Measurements from ENCODE around the gene JADE2. TPM values are rescaled to one million over a fixed set of nuclear protein-coding genes. Genes with fewer than 3 reads are reported as not detected.

The JADE2 gene
- 26.6 and 32.4 TPM in 2 replicates for total RNA-seq
- long read RNA-seq, partial matches to known transcripts, result 1 of 8 reads
- long read RNA-seq, other reads (novel, unspliced or antisense), result 7 of 8 reads

DNA sequence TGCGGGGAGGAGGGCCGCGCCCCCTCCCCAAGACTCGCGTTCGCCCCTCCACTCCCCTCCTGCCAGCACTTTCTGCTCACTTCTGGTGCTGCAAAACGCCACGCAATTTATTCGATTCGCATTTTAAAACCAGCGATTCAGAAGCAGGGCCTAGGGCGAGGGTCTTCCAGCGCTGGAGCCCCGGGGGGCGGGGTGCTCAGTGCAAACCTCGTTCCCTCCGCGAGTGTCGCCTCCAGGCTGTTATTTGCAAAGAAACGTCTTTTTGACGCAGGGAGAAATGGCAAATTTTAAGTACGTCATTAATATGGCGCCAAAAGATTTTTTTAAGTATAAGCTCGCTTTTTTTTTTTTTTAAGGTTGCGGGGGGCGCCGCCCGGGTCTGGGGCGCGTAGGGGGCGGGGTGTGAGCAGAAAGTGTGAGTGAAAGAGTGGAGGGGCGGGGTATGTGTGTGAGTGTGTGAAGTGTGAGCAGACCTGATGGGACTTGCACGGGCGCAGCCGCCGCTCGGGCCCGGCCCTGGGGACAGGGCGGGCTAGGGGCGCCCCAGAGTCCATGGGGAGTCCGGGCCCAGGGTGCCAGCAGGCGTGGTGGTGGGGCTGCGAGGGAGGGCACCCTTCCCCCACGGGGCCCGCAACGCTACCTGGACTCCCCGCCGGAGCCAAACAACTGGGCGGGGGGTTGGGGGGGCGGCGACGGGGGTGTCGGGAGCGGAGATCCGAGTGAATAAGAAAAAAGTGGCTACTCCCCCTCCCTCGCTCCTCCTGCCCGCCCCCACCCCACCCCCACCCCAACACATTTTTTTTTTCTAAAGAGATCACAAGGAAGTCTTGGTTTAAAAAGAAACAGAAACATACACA, at the start of gene JADE2:
Gene JADE2 (plus strand): TSS at position 845 of the 857 bp plus-strand sequence. CDS start 10,188 bp downstream, outside the sequence.
- TF ChIP-seq, protein P1, sequence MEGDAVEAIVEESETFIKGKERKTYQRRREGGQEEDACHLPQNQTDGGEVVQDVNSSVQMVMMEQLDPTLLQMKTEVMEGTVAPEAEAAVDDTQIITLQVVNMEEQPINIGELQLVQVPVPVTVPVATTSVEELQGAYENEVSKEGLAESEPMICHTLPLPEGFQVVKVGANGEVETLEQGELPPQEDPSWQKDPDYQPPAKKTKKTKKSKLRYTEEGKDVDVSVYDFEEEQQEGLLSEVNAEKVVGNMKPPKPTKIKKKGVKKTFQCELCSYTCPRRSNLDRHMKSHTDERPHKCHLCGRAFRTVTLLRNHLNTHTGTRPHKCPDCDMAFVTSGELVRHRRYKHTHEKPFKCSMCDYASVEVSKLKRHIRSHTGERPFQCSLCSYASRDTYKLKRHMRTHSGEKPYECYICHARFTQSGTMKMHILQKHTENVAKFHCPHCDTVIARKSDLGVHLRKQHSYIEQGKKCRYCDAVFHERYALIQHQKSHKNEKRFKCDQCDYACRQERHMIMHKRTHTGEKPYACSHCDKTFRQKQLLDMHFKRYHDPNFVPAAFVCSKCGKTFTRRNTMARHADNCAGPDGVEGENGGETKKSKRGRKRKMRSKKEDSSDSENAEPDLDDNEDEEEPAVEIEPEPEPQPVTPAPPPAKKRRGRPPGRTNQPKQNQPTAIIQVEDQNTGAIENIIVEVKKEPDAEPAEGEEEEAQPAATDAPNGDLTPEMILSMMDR (IDR thresholded peaks at IDR 0.05), result no peak
- H3K4me3 Mint-ChIP-seq (ENCODE audit: unreplicated experiment), result peak within 1 kb of the TSS; percentile 90
- H3K27me3 Mint-ChIP-seq (ENCODE audit: unreplicated experiment), result peaks cover 22% of the 10 kb centered on the region
- peaks cover 22% of the 10 kb centered on the region for H3K4me1 Mint-ChIP-seq (ENCODE audit: unreplicated experiment)
- no peak for DNase-seq (ENCODE audit: extremely low spot score, unreplicated experiment)
- H3K9me3 Mint-ChIP-seq (ENCODE audit: unreplicated experiment), result no peaks in the 10 kb centered on the region
- H3K27ac Mint-ChIP-seq (ENCODE audit: unreplicated experiment), result peak within 1 kb of the TSS; percentile 88
- no peaks in the 10 kb centered on the region for H3K36me3 Mint-ChIP-seq (ENCODE audit: unreplicated experiment)

DNA sequence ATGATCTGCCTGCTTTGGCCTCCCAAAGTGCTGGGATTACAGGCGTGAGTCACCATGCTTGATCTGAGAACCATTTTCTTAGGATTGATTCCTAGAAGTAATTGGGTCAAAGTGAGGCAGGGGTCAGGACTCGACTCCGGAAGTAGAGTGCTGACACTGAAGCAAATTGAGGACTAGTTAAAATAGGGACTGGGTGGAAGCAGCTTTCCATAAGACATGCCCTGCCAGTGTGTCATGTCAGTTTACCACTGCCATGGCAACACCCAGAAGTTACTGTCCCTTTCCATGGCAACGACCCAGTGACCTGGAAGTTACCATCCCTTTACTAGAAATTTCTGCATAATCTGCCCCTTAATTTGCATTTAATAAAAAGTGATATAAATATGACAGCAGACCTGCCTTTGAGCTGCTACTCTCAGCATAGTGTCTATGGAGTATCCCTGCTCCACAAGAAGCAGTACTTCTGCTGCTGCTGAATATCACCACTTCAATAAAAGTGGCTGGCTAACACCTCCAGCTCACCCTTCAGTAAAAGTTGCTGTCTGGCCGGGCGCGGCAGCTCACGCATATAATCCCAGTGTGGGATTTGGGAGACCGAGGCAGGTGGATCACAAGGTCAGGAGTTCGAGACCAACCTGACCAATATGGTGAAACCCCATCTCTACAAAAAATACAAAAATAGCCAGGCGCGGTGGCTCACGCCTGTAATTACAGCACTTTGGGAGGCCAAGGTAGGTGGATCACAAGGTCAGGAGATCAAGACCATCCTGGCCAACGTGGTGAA, 47.8 kb upstream of the JADE2 start:
- Mint-ChIP-seq H3K4me1 (ENCODE audit: unreplicated experiment) (no peaks in the 10 kb centered on the region), H3K4me3 (ENCODE audit: unreplicated experiment) (no peak overlapping the region), H3K9me3 (ENCODE audit: unreplicated experiment) (peaks cover 6% of the 10 kb centered on the region), H3K27ac (ENCODE audit: unreplicated experiment) (no peak overlapping the region), H3K36me3 (ENCODE audit: unreplicated experiment) (no peaks in the 10 kb centered on the region), H3K27me3 (ENCODE audit: unreplicated experiment) (peaks cover 11% of the 10 kb centered on the region)
- TF ChIP-seq, protein P1 (IDR thresholded peaks at IDR 0.05), result no peak
- no peak for DNase-seq (ENCODE audit: extremely low spot score, unreplicated experiment)

DNA sequence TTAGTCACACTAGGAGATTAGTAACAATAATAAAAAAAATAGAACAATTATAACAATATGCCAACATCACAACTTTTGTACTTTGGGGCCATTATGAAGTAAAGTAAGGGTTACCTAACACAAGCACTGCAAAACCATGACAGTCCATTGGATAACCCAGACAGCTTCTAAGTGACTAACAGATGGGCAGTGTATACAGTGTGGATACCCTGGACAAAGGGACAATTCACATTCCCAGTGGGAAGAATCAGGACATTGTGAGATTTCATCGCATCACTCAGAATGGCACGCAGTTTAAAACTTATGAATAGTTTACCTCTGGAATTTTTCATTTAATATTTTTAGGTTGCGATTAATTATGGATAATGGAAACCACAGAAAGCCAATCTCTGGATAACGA, 45.6 kb upstream of the JADE2 start:
- Mint-ChIP-seq H3K4me1 (ENCODE audit: unreplicated experiment) (no peaks in the 10 kb centered on the region), H3K9me3 (ENCODE audit: unreplicated experiment) (no peaks in the 10 kb centered on the region), H3K4me3 (ENCODE audit: unreplicated experiment) (no peak overlapping the region), H3K36me3 (ENCODE audit: unreplicated experiment) (no peaks in the 10 kb centered on the region), H3K27ac (ENCODE audit: unreplicated experiment) (no peak overlapping the region), H3K27me3 (ENCODE audit: unreplicated experiment) (peaks cover 7% of the 10 kb centered on the region)
- DNase-seq (ENCODE audit: extremely low spot score, unreplicated experiment), result no peak
- TF ChIP-seq, protein P1 (IDR thresholded peaks at IDR 0.05), result no peak

DNA sequence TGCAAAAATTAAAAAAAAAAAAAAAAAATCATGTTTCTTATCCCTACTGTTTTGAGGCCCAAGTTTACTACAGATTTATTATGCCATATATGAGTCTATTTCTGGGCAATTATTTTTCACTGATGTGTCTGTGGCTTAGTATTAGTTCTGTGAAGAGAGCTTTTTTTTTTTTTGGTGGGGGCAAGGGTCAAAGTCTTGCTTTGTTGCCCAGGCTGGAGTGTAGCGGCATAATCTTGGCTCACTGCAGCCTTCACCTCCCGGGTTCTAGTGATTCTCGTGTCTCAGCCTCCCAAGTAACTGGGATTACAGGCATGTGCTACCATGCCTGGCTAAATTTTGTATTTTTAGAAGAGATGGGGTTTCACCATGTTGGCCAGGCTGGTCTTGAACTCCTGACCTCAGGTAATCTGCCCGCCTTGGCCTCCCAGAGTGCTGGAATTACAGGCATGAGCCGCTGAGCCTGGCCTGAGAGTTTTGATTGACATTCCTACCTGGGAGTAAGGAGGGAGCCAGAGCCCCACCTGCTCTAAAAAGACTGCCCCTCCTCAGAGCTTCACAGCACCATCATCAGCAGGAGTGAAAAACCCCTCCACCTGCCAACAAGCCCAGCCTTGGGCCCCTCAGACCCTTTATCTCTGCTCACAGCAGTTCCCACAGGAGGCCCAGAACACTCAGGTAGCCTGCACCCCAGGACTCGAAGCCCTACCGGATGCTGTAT, 36.1 kb upstream of the JADE2 start:
- no peaks in the 10 kb centered on the region for H3K27me3 Mint-ChIP-seq (ENCODE audit: unreplicated experiment)
- H3K9me3 Mint-ChIP-seq (ENCODE audit: unreplicated experiment), result peaks cover 4% of the 10 kb centered on the region
- no peak for DNase-seq (ENCODE audit: extremely low spot score, unreplicated experiment)
- H3K27ac Mint-ChIP-seq (ENCODE audit: unreplicated experiment), result no peak overlapping the region
- no peaks in the 10 kb centered on the region for H3K36me3 Mint-ChIP-seq (ENCODE audit: unreplicated experiment)
- H3K4me1 Mint-ChIP-seq (ENCODE audit: unreplicated experiment), result no peaks in the 10 kb centered on the region
- TF ChIP-seq, protein P1 (IDR thresholded peaks at IDR 0.05), result no peak
- H3K4me3 Mint-ChIP-seq (ENCODE audit: unreplicated experiment), result no peak overlapping the region

All from osteocyte (in vitro differentiated cells).